HCT116 (cell line): ENCODE data around the gene SLC7A1. TPM values are rescaled to one million over a fixed set of nuclear protein-coding genes. Genes with fewer than 3 reads are reported as not detected.

ENCODE experiments used
- ATAC-seq: fragments of 200-7000 bp; cut with Tn5 transposase; 2 replicates; pipeline ENCODE4 v1.9.1; 2020; ENCODE audit warnings: mild to moderate bottlenecking, moderate library complexity
- BruUV-seq: library from RNA; stranded (reverse); fragments of 400-500 nt; replicated peaks from 2 replicates; lab custom pipeline; 2021; lab: Mats Ljungman, UMichigan
- CTCF ChIA-PET: fragments of 300-600 bp; sonication (Branson Sonifier 250); formaldehyde crosslinking; loops from one replicate; lab custom pipeline; 2021; ENCODE audit warnings: antibody characterized with exemption; lab: Charles Lee
- POLR2A ChIA-PET: fragments of 300-600, 350-600 bp; sonication (Branson Sonifier 250); formaldehyde crosslinking; loops from one replicate; lab custom pipeline; 2021; ENCODE audit warnings: antibody characterized with exemption; lab: Charles Lee
- RAD21 ChIA-PET, 2 experiments: fragments of 300-600 bp; sonication (Branson Sonifier 250); formaldehyde crosslinking; loops; one replicate each; lab custom pipeline; 2023; ENCODE audit warnings: low total read pairs in 2 of 2; ENCODE audit not compliant: uncharacterized antibody in 2 of 2, unreplicated experiment in 2 of 2, low non-redundant PET in 1 of 2; lab: Charles Lee
- DNase-seq: peaks from one replicate; pipeline ENCODE4 v3.0.0-alpha.2; 2010; ENCODE audit warnings: low read depth, low spot score
- H2AFZ ChIP-seq: fragments of 200-600 bp; shearing (Covaris generic), sonication (generic); 2 replicates; pipeline ENCODE4 v1.6.1; 2017; ENCODE audit warnings: low read depth, mixed run types, mixed read lengths, antibody characterized with exemption, low read length; ENCODE audit not compliant: poor library complexity, severe bottlenecking
- H3K27ac ChIP-seq: 2 replicates; pipeline ENCODE4 v1.5.1; 2012; ENCODE audit warnings: low read depth, low read length
- H3K27me3 ChIP-seq: fragments of 200-600 bp; sonication (generic); 2 replicates; pipeline ENCODE4 v1.6.1; 2016; ENCODE audit warnings: mixed run types, low read length, mixed read lengths; ENCODE audit not compliant: insufficient read depth
- H3K36me3 ChIP-seq, 2 experiments: fragments of 200-500 bp in 1 of 2; fragments of 200-600 bp in 1 of 2; sonication (Bioruptor generic) in 1 of 2; sonication (generic) in 1 of 2; 2 replicates each; pipeline versions ENCODE4 v1.5.1 to v1.6.1; 2014 to 2016; ENCODE audit warnings: low read length in 2 of 2, inconsistent platforms in 1 of 2, mixed read lengths in 1 of 2, mixed run types in 1 of 2; ENCODE audit not compliant: insufficient read depth in 2 of 2, control insufficient read depth in 1 of 2
- H3K4me1 ChIP-seq, 2 experiments: fragments of 200-600 bp in 1 of 2; sonication (generic) in 1 of 2; 2 replicates each; pipeline versions ENCODE4 v1.5.1 to v1.6.1; 2012 to 2017; ENCODE audit warnings: low read length in 2 of 2, inconsistent platforms in 1 of 2, mild to moderate bottlenecking in 1 of 2, mixed read lengths in 1 of 2, mixed run types in 1 of 2, moderate library complexity in 1 of 2; ENCODE audit not compliant: insufficient read depth in 2 of 2, control insufficient read depth in 1 of 2
- H3K4me2 ChIP-seq: fragments of 200-600 bp; sonication (generic); 2 replicates; pipeline ENCODE4 v1.6.1; 2017; ENCODE audit warnings: mixed run types, low read length, mixed read lengths
- H3K4me3 ChIP-seq, 2 experiments: fragments of 200-600 bp in 1 of 2; sonication (generic) in 1 of 2; replicated peaks in 1 of 2; 2 replicates each; pipeline ENCODE4 v1.5.1; 2011 to 2016; ENCODE audit warnings: low read length in 2 of 2, control low read depth in 1 of 2, low read depth in 1 of 2, mild to moderate bottlenecking in 1 of 2, mixed read lengths in 1 of 2, mixed run types in 1 of 2
- H3K79me2 ChIP-seq: fragments of 200-600 bp; sonication (generic); 2 replicates; pipeline ENCODE4 v1.6.1; 2017; ENCODE audit warnings: mild to moderate bottlenecking, mixed run types, low read length, moderate library complexity, mixed read lengths; ENCODE audit not compliant: insufficient read depth
- H3K9ac ChIP-seq: fragments of 200-600 bp; sonication (generic); 2 replicates; pipeline ENCODE4 v1.6.1; 2016; ENCODE audit warnings: low read length, mixed read lengths
- H3K9me2 ChIP-seq: fragments of 200-600 bp; sonication (generic), shearing (Covaris generic); 2 replicates; pipeline ENCODE4 v1.6.1; 2017; ENCODE audit warnings: mixed run types, mild to moderate bottlenecking, moderate library complexity; ENCODE audit not compliant: insufficient read depth
- H3K9me3 ChIP-seq, 2 experiments: fragments of 200-500 bp in 1 of 2; fragments of 200-600 bp in 1 of 2; sonication (Bioruptor generic) in 1 of 2; sonication (generic) in 1 of 2; 2 replicates each; pipeline ENCODE4 v1.6.1; 2014 to 2017; ENCODE audit warnings: low read length in 2 of 2, mixed read lengths in 2 of 2, inconsistent platforms in 1 of 2, low read depth in 1 of 2, mild to moderate bottlenecking in 1 of 2, mixed run types in 1 of 2, moderate library complexity in 1 of 2; ENCODE audit not compliant: control insufficient read depth in 1 of 2, insufficient read depth in 1 of 2
- H4K20me1 ChIP-seq: fragments of 200-600 bp; sonication (generic), shearing (Covaris generic); 2 replicates; pipeline ENCODE4 v1.6.1; 2017; ENCODE audit warnings: mixed run types, mild to moderate bottlenecking, moderate library complexity; ENCODE audit not compliant: insufficient read depth
- CBX3 ChIP-seq: IDR thresholded peaks from 2 replicates; pipeline ENCODE4 v1.6.1; 2012; ENCODE audit warnings: low read depth
- EGR1 ChIP-seq: IDR thresholded peaks from 2 replicates; pipeline ENCODE4 v1.6.1; 2012; ENCODE audit warnings: low read depth
- ELF1 ChIP-seq: IDR thresholded peaks from 2 replicates; pipeline ENCODE4 v1.6.1; 2012; ENCODE audit warnings: low read depth, borderline replicate concordance
- EZH2 ChIP-seq: fragments of 200-600 bp; sonication (generic); IDR thresholded peaks from 2 replicates; pipeline ENCODE4 v1.6.1; 2017; ENCODE audit warnings: antibody characterized with exemption, mixed run types
- EZH2phosphoT487 ChIP-seq: fragments of 200-600 bp; IDR thresholded peaks from 2 replicates; pipeline ENCODE4 v1.6.1; 2018; ENCODE audit warnings: antibody characterized with exemption, borderline replicate concordance
- RAD21 ChIP-seq: IDR thresholded peaks from 2 replicates; pipeline ENCODE4 v1.6.1; 2012; ENCODE audit warnings: low read depth, mild to moderate bottlenecking
- SIN3A ChIP-seq: IDR thresholded peaks from 2 replicates; pipeline ENCODE4 v1.6.1; 2012; ENCODE audit warnings: low read depth
- SP1 ChIP-seq: IDR thresholded peaks from 2 replicates; pipeline ENCODE4 v1.6.1; 2012; ENCODE audit warnings: low read depth
- TCF7L2 ChIP-seq: IDR thresholded peaks from 2 replicates; pipeline ENCODE4 v1.7.0; 2011; ENCODE audit warnings: borderline replicate concordance, inconsistent platforms; ENCODE audit not compliant: insufficient read depth, insufficient read length; ENCODE audit errors: extremely low read depth
- YY1 ChIP-seq: IDR thresholded peaks from 2 replicates; pipeline ENCODE4 v1.6.1; 2011; ENCODE audit warnings: low read length, low read depth, moderate library complexity, mild to moderate bottlenecking; ENCODE audit not compliant: insufficient replicate concordance; ENCODE audit errors: extremely low read depth
- intact Hi-C: fragments of 100-400 bp; cut with micrococcal nuclease; formaldehyde crosslinking; loops from 2 replicates; pipeline ENCODE4 v1.10.0; 2022
- total RNA-seq: library from RNA; stranded (reverse); gene quantifications from one replicate; pipeline ENCODE4 v1.2.1, GENCODE V29; 2021; ENCODE audit not compliant: unreplicated experiment
- TF ChIP-seq, protein P1 (sequence below), 3 experiments: fragments of 200-600 bp in 1 of 3; sonication (generic) in 1 of 3; IDR thresholded peaks in 2 of 3; conservative IDR thresholded peaks in 1 of 3; 2 replicates each; pipeline ENCODE4 v1.5.1; 2012 to 2017; ENCODE audit warnings: low read depth in 2 of 3, low read length in 2 of 3, antibody characterized with exemption in 1 of 3, borderline replicate concordance in 1 of 3, control low read depth in 1 of 3, mild to moderate bottlenecking in 1 of 3, mixed read lengths in 1 of 3, mixed run types in 1 of 3, moderate library complexity in 1 of 3; ENCODE audit not compliant: insufficient read depth in 1 of 3
- TF ChIP-seq, protein P2 (sequence below): IDR thresholded peaks from 2 replicates; pipeline ENCODE4 v1.6.1; 2012; ENCODE audit warnings: low read depth

The SLC7A1 gene
- total RNA-seq, 1 experiment from 2014 or later: 124 TPM

DNA sequence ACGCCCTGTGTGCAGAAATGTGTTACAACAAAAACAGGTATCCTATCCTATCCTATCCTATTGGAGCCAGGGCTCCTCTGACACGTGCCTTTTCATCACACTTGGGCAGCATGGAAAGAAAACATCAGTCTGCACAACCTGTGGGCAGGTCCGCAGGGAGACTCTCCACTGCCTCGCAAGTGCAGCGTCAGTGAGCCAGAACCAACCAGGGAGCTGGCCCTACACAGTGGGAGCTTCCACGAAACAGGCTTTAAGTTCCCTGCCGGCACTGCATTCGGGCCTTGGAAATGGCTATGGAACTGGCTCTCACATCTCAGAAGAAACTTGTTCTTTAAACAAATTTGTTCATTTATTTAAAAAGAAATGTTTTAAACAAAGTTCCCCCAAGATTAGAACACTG lies 49.5 kb downstream of the SLC7A1 start:
- no peak for ATAC-seq
- intact Hi-C loops: no loop called here
- DNase-seq: no peak
- H3K36me3 ChIP-seq: peaks cover 5 to 11% of the 10 kb centered on the region in 2 experiments
- CTCF ChIA-PET: no interaction called here
- BruUV-seq: no TSS peak
- no peak overlapping the region for H2AFZ ChIP-seq
- no peak for TF ChIP-seq SIN3A
- no peak for TF ChIP-seq EGR1
- no peak for TF ChIP-seq CBX3
- TF ChIP-seq EZH2phosphoT487: no peak
- TF ChIP-seq SP1: no peak
- no peak for TF ChIP-seq ELF1
- TF ChIP-seq RAD21: no peak
- TF ChIP-seq, protein P1, sequence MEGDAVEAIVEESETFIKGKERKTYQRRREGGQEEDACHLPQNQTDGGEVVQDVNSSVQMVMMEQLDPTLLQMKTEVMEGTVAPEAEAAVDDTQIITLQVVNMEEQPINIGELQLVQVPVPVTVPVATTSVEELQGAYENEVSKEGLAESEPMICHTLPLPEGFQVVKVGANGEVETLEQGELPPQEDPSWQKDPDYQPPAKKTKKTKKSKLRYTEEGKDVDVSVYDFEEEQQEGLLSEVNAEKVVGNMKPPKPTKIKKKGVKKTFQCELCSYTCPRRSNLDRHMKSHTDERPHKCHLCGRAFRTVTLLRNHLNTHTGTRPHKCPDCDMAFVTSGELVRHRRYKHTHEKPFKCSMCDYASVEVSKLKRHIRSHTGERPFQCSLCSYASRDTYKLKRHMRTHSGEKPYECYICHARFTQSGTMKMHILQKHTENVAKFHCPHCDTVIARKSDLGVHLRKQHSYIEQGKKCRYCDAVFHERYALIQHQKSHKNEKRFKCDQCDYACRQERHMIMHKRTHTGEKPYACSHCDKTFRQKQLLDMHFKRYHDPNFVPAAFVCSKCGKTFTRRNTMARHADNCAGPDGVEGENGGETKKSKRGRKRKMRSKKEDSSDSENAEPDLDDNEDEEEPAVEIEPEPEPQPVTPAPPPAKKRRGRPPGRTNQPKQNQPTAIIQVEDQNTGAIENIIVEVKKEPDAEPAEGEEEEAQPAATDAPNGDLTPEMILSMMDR (IDR thresholded peaks at IDR 0.05 in 2 of 3, conservative IDR thresholded peaks at IDR 0.05 in 1 of 3; ENCODE audit: borderline replicate concordance in 1 of 3, insufficient read depth in 1 of 3, low read depth in 2 of 3, low read length in 2 of 3): no peak
- TF ChIP-seq, protein P2, sequence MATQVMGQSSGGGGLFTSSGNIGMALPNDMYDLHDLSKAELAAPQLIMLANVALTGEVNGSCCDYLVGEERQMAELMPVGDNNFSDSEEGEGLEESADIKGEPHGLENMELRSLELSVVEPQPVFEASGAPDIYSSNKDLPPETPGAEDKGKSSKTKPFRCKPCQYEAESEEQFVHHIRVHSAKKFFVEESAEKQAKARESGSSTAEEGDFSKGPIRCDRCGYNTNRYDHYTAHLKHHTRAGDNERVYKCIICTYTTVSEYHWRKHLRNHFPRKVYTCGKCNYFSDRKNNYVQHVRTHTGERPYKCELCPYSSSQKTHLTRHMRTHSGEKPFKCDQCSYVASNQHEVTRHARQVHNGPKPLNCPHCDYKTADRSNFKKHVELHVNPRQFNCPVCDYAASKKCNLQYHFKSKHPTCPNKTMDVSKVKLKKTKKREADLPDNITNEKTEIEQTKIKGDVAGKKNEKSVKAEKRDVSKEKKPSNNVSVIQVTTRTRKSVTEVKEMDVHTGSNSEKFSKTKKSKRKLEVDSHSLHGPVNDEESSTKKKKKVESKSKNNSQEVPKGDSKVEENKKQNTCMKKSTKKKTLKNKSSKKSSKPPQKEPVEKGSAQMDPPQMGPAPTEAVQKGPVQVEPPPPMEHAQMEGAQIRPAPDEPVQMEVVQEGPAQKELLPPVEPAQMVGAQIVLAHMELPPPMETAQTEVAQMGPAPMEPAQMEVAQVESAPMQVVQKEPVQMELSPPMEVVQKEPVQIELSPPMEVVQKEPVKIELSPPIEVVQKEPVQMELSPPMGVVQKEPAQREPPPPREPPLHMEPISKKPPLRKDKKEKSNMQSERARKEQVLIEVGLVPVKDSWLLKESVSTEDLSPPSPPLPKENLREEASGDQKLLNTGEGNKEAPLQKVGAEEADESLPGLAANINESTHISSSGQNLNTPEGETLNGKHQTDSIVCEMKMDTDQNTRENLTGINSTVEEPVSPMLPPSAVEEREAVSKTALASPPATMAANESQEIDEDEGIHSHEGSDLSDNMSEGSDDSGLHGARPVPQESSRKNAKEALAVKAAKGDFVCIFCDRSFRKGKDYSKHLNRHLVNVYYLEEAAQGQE: no peak
- no peak for TF ChIP-seq YY1
- no peak for TF ChIP-seq TCF7L2
- no peak for TF ChIP-seq EZH2
- no peaks in the 10 kb centered on the region for H3K4me1 ChIP-seq
- no peak overlapping the region for H3K4me3 ChIP-seq
- peaks cover 94% of the 10 kb centered on the region for H3K79me2 ChIP-seq
- H3K9me2 ChIP-seq: no peaks in the 10 kb centered on the region
- H3K27me3 ChIP-seq: no peaks in the 10 kb centered on the region
- no peaks in the 10 kb centered on the region for H3K9me3 ChIP-seq
- POLR2A ChIA-PET: no interaction called here
- H3K27ac ChIP-seq: no peak overlapping the region
- no peaks in the 10 kb centered on the region for H4K20me1 ChIP-seq
- no peak overlapping the region for H3K9ac ChIP-seq
- no peak overlapping the region for H3K4me2 ChIP-seq
- RAD21 ChIA-PET: no interaction called here
